ENCODE data around the gene SLC26A4. TPM values are rescaled to one million over a fixed set of nuclear protein-coding genes. Genes with fewer than 3 reads are reported as not detected.

Gene SLC26A4
- total RNA-seq, 1 experiment from 2014 or later: 0.24 TPM

DNA sequence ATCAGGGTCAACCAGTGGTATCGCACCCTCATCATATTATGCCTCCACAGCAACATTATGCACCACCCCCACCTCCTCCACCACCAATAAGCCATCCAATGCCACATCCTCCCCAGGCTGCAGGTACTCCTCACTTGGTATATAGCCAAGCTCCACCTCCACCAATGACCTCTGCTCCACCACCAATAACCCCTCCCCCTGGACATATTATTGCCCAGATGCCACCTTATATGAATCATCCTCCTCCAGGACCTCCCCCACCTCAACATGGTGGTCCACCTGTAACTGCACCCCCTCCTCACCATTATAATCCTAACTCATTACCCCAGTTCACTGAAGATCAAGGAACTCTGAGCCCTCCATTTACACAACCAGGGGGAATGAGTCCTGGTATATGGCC, 98.0 kb downstream of the SLC26A4 start:
- DNase-seq (ENCODE audit: low read depth in 1 of 2, low spot score in 2 of 2): no peak
- H3K4me1 ChIP-seq (replicated peaks): no peaks in the 10 kb centered on the region
- no peak overlapping the region for H3K27ac ChIP-seq
- H3K4me3 ChIP-seq: no peak overlapping the region
- H3K9me3 ChIP-seq (replicated peaks): no peaks in the 10 kb centered on the region
- peaks cover 70% of the 10 kb centered on the region for H3K36me3 ChIP-seq
- no peaks in the 10 kb centered on the region for H3K27me3 ChIP-seq (replicated peaks)

DNA sequence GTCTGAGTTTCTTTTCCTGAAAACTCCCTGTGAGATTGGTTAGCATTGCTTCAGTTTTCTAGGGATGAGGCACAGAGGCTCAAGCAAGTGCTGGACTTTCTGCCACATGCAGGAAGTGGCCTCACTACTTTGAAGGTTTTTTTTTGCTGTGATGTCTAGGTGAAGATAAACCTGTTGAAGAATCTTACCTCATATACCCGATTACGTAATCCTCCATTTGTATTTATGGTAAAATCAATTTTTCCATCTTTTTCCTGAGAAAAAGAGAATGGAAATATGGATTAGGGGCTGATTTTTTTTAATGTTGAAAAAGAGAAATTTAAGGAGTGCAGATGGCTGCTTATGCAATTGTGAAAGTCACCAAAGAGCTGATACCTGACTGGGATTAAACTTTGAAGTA, 106.8 kb downstream of the SLC26A4 start:
- no peak for DNase-seq (ENCODE audit: low read depth in 1 of 2, low spot score in 2 of 2)
- H3K9me3 ChIP-seq (replicated peaks): no peaks in the 10 kb centered on the region

More for the DNA sequence above, 106.8 kb downstream of the SLC26A4 start:
- 0 out of 2 replicates have a peak, but pooled peaks cover 3% of the 10 kb centered on the region for H3K27me3 ChIP-seq (replicated peaks)
- H3K4me3 ChIP-seq: no peak overlapping the region
- H3K36me3 ChIP-seq: no peaks in the 10 kb centered on the region
- no peaks in the 10 kb centered on the region for H3K4me1 ChIP-seq (replicated peaks)
- H3K27ac ChIP-seq: no peak overlapping the region

Other genes starting within 250 kb of the SLC26A4 start
- not detected in 2 replicates for gene GPR22, start 190.8 kb upstream of the SLC26A4 start, total RNA-seq (2014; rRNA removed; shearing (Covaris generic))
- 25.2 and 53.7 TPM in 2 replicates for gene COG5, start 96.9 kb upstream of the SLC26A4 start, total RNA-seq (2014; rRNA removed; shearing (Covaris generic))
- gene DUS4L, start 96.9 kb upstream of the SLC26A4 start, total RNA-seq (2014; rRNA removed; shearing (Covaris generic)): 9.0 and 9.8 TPM in 2 replicates
- 176 and 207 TPM in 2 replicates for gene BCAP29, start 80.6 kb upstream of the SLC26A4 start, total RNA-seq (2014; rRNA removed; shearing (Covaris generic))
- gene CBLL1, start 83.3 kb downstream of the SLC26A4 start, total RNA-seq (2014; rRNA removed; shearing (Covaris generic)): 33.0 and 41.4 TPM in 2 replicates
- not detected in 2 replicates for gene SLC26A3, start 142.4 kb downstream of the SLC26A4 start, total RNA-seq (2014; rRNA removed; shearing (Covaris generic))
- 113 and 119 TPM in 2 replicates for gene DLD, start 230.4 kb downstream of the SLC26A4 start, total RNA-seq (2014; rRNA removed; shearing (Covaris generic))